NK-92 (cell line): Measurements from ENCODE around the gene PTRH2.
"Not testable (repeated sequence)": the region's sequence is repeated elsewhere in the genome, so short reads cannot be mapped to it uniquely, and the experiment has no call there.

Experiments
- DNase-seq: peaks from one replicate; lab custom pipeline; 2025; ENCODE audit not compliant: unreplicated experiment; lab: John Stamatoyannopoulos, UW

Gene PTRH2

DNA sequence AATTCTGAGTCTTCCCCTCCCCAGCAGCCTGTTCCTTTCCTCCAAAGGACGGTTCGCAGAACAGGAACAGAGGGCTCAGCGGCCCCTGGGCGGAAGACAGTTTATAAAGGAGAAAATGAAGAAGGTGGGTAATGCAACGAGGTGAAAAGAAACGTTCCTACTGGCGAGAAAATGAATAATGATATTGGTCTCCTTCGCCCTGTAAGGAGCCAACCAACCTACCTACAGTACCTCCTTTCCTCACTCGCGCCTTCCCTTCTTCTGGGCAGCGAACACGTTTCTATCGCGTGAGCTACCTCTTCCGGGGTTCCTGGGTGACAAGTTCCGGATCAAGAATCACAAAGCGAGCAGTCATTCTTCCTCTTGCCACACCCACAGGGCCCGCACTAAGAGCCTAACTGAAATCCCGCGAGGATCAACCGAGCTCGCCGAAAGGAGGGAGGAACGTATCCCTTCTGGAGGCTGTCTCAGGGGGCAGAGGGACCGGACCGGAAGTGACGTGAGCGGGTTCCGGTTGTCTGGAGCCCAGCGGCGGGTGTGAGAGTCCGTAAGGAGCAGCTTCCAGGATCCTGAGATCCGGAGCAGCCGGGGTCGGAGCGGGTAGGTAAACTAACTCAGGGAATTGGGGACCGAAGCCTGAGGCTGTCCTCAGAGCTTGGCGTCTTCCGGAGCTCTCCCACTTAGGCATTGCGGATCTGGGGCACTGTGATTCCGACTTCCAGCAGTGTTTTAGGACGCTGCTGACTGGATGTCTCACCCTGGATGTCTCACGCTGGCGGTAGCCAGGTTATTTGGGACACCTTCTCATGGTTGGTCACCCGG is at the start of gene PTRH2, which contains the start of gene VMP1:
TSS of gene PTRH2 (minus strand) at position 282 of the 822 bp plus-strand sequence. CDS start 9,452 bp downstream, outside the sequence.
TSS of gene VMP1 (plus strand) at position 506 of the 822 bp plus-strand sequence. CDS start 23,793 bp downstream, outside the sequence.
- DNase-seq: peak; percentile 67

DNA sequence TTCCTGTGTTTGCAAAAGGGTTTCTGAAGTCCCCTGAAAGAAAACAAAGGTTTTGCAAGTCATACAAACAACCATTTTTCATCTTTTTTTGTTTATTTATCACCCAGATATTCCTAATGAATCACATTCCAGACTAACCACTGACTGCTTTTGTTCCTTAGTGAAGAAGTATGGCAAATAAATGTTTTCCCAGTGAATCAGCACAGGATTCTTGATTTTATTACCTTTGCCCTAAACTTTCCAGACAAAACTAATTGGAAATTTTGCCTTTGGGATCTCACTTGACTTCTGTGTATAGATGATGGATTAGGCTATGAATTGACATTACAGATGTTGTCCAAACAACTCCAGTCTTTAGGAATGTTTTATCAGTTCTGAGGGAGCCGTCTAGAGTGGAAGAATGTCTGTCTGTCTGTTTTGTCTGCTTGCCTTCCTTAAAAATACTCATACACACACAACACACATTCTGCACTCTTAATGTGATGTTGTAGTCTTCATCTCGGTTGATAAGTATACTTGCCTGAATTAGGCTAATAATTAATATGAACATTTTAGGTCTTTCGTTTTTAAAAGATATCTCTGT is 49.1 kb upstream of the PTRH2 start:
- no peak for DNase-seq

DNA sequence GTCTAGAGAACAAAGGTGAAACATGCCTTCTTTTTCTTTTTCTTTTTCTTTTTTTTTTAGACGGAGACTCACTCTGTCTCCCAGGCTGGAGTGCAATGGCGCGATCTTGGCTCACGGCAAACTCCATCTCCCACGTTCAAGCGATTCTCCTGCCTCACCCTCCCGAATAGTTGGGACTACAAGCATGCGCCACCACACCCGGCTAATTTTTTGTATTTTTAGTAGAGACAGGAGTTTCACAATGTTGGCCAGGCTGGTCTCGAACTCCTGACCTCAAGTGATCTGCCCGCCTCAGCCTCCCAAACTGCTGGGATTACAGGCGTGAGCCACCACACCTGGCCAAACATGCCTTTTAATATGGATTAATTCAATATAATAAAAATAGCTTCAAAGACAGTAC is 47.8 kb upstream of the PTRH2 start:
- not testable (repeated sequence) for DNase-seq

- DNase-seq: no peak
These were observed 47.3 kb upstream of the PTRH2 start for GRCh38 chr17:59754552-59754951.

GRCh38 chr17:59753522-59754467 is 46.6 kb upstream of the PTRH2 start:
- DNase-seq: no peak

GRCh38 chr17:59752922-59753321 is 45.7 kb upstream of the PTRH2 start:
- no peak for DNase-seq

- DNase-seq: no peak
These were observed 45.2 kb upstream of the PTRH2 start for GRCh38 chr17:59752446-59752845.

DNA sequence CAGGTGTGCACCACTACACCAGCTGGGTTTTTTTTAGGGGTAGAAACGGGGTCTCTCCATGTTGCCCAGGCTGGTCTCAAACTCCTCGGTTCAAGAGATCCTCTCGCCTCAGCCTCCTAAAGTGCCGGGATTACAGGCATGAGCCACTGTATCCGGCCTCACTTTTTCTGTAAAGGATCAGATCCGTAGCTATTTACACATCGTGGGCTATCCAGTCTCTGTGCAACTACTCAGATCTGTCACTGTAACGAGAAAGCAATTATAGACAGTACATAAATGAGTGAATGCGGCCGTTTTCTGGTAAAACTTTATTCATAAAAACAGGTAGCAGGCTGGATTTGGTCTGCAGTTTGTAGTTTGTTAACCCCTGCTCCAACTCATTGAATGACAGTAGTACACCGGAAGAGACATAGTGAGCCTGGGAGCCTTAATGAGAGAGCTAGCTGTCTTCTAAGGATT is 44.8 kb upstream of the PTRH2 start:
- DNase-seq: no peak

GRCh38 chr17:59748591-59748990 is 41.4 kb upstream of the PTRH2 start:
- no peak for DNase-seq

DNA sequence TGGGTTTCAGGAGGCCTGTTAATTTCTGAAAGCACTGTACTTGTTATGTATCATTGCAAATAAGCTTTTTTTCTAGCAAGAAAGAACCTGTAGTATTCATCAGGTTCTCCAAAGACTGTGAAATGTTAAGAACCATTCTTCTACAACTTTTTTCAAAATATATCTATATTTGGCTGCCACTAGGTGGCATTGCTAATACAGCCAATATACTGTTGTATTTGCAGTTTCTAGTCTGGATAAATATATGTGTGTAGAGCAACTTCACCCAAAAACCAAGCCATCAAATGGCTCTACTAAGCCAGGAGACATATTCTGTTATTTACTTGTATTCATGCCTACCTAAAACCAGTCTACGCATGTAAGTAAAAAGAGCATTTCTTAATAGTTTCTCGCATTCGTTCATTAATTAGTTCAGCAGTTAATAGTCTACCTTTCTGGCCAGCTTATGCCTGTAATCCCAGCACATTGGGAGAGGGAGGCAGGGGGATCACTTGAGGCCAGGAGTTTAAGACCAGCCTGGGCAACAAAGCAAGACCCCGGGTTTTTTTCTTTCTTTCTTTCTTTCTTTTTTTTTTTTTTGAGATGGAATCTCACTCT is 39.7 kb upstream of the PTRH2 start:
- DNase-seq: no peak

GRCh38 chr17:59745040-59745439 is 37.8 kb upstream of the PTRH2 start:
- no peak for DNase-seq

DNA sequence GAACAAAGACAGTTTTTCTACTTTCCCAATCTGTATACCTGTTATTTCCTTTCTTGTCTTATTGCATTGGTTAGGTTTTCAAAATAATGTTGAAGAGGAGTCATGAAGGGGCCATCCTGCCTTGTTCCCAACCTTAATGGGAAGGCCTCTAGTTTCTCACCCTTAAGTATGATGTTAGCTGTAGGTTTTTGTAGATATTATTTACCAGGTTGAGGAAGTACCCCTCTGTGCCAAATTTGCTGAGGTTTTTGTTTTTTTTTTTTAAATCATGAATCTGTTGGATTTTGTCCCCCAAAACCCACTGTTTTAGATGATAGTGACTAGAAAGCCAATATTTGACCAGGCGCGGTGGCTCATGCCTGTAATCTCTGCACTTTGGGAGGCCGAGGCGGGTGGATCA is 36.6 kb upstream of the PTRH2 start:
- no peak for DNase-seq

- DNase-seq: no peak
These were observed 30.1 kb upstream of the PTRH2 start for GRCh38 chr17:59737324-59737723.

- DNase-seq: no peak
These were observed 27.0 kb upstream of the PTRH2 start for GRCh38 chr17:59734226-59734625.

- DNase-seq: no peak
These were observed 26.5 kb upstream of the PTRH2 start for GRCh38 chr17:59733697-59734096.

GRCh38 chr17:59730268-59730834 is 23.1 kb upstream of the PTRH2 start:
- no peak for DNase-seq

GRCh38 chr17:59727817-59728533 is 20.7 kb upstream of the PTRH2 start:
- no peak for DNase-seq

GRCh38 chr17:59725691-59726090 is 18.5 kb upstream of the PTRH2 start:
- DNase-seq: no peak

- DNase-seq: no peak
These were observed 16.4 kb upstream of the PTRH2 start for GRCh38 chr17:59723607-59724006.

GRCh38 chr17:59723041-59723440 is 15.8 kb upstream of the PTRH2 start:
- DNase-seq: no peak
